ENCODE measurements around the gene TBL1X. TPM values are rescaled to one million over a fixed set of nuclear protein-coding genes. Genes with fewer than 3 reads are reported as not detected.

The TBL1X gene
- total and polyA plus RNA-seq, 2 donors (not counting 3 experiments of a cell fraction or from before 2014, with no cell fraction given): 8.7 to 25.3 TPM

- Histone ChIP-seq H3K9me3 (replicated peaks; ENCODE audit: control insufficient read depth, insufficient read depth, low read length) (no peaks in the 10 kb centered on the region), H3K4me1 (ENCODE audit: control insufficient read depth, extremely low read depth, insufficient read depth, low read length) (peaks cover 4% of the 10 kb centered on the region), H3K27me3 (ENCODE audit: control insufficient read depth in 2 of 2, insufficient read depth in 2 of 2, low read length in 2 of 2) (no peaks in the 10 kb centered on the region), H3K4me3 (replicated peaks in 1 of 3; ENCODE audit: insufficient read depth in 1 of 3, low read depth in 1 of 3, low read length in 3 of 3) (no peak overlapping the region), H4K20me1 (replicated peaks; ENCODE audit: control insufficient read depth, extremely low read depth, insufficient read depth, low read length) (no peaks in the 10 kb centered on the region), H3K27ac (ENCODE audit: insufficient read depth, low read depth, low read length) (no peak overlapping the region), H3K9me1 (replicated peaks; ENCODE audit: control insufficient read depth, extremely low read depth, insufficient read depth, low read length) (no peaks in the 10 kb centered on the region), H3K4me2 (ENCODE audit: insufficient read depth, low read length) (no peak overlapping the region), H3K9ac (replicated peaks; ENCODE audit: extremely low read depth, insufficient read depth, low read length) (no peak overlapping the region), H2AFZ (ENCODE audit: low read depth, low read length) (no peak overlapping the region), H3K79me2 (ENCODE audit: control insufficient read depth, insufficient read depth, low read length) (no peaks in the 10 kb centered on the region), H3K36me3 (ENCODE audit: control insufficient read depth in 2 of 2, extremely low read depth in 1 of 2, insufficient read depth in 2 of 2, low read length in 2 of 2) (no peaks in the 10 kb centered on the region)
- POLR2A ChIA-PET: no interaction called here
- no peak for DNase-seq (ENCODE audit: low read depth, low spot score)
- FAIRE-seq: no peak
- dilution Hi-C loops (cut with MboI; ENCODE audit: extremely low pct_ligation_motif_present, low sequenced_read_pairs): no loop called here
- intact Hi-C loops (cut with micrococcal nuclease): no loop called here
- TF ChIP-seq GATA2 (IDR thresholded peaks at IDR 0.05; ENCODE audit: insufficient read depth, insufficient read length, low read depth, low read length): no peak
- TF ChIP-seq JUN (IDR thresholded peaks at IDR 0.05; ENCODE audit: borderline replicate concordance, insufficient read depth, insufficient read length, low read depth): no peak
- TF ChIP-seq POLR2AphosphoS5 (IDR thresholded peaks at IDR 0.05; ENCODE audit: insufficient read depth, low read depth, low read length): no peak
- TF ChIP-seq EZH2 (IDR thresholded peaks at IDR 0.05; ENCODE audit: borderline replicate concordance, low read depth, low read length, severe bottlenecking): no peak
- TF ChIP-seq FOS (IDR thresholded peaks at IDR 0.05; ENCODE audit: borderline replicate concordance, insufficient read depth, low read length): no peak
- TF ChIP-seq, protein P1, sequence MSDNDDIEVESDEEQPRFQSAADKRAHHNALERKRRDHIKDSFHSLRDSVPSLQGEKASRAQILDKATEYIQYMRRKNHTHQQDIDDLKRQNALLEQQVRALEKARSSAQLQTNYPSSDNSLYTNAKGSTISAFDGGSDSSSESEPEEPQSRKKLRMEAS (IDR thresholded peaks at IDR 0.05; ENCODE audit: insufficient read depth, insufficient read length): no peak
- no TSS peak for BruUV-seq (replicated peaks)
- CTCF ChIA-PET: no interaction called here
These were observed 140.0 kb downstream of the TBL1X start for GRCh38 chrX:9604908-9605306.

DNA sequence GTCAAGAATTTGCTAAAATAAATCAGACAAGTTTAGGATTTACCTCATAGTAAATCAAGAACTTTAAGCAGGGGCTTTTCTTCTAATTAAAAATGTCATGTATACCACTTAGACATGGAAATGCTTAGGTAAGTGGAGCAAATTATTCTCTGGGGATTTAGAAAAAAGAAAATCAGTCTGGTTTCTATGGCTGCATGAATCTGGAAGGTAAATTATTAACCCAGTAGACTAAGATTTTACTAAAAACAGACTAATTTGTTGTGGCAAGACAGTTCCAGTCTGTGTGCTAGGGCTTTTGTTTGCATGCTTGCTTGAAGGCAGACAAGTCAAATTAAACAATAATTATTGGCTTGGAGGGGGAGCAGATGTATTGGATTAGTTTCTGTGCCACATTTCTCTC lies 140.6 kb downstream of the TBL1X start:
- FAIRE-seq: no peak
- intact Hi-C loops (cut with micrococcal nuclease): no loop called here
- CTCF ChIA-PET: no interaction called here

More for the DNA sequence above, 140.6 kb downstream of the TBL1X start:
- Histone ChIP-seq H2AFZ (ENCODE audit: low read depth, low read length) (no peak overlapping the region), H4K20me1 (replicated peaks; ENCODE audit: control insufficient read depth, extremely low read depth, insufficient read depth, low read length) (no peaks in the 10 kb centered on the region), H3K79me2 (ENCODE audit: control insufficient read depth, insufficient read depth, low read length) (no peaks in the 10 kb centered on the region), H3K4me3 (replicated peaks in 1 of 3; ENCODE audit: insufficient read depth in 1 of 3, low read depth in 1 of 3, low read length in 3 of 3) (no peak overlapping the region), H3K4me1 (ENCODE audit: control insufficient read depth, extremely low read depth, insufficient read depth, low read length) (peaks cover 6% of the 10 kb centered on the region), H3K4me2 (ENCODE audit: insufficient read depth, low read length) (no peak overlapping the region), H3K27me3 (ENCODE audit: control insufficient read depth in 2 of 2, insufficient read depth in 2 of 2, low read length in 2 of 2) (no peaks in the 10 kb centered on the region), H3K9ac (replicated peaks; ENCODE audit: extremely low read depth, insufficient read depth, low read length) (no peak overlapping the region), H3K27ac (ENCODE audit: insufficient read depth, low read depth, low read length) (no peak overlapping the region), H3K9me3 (replicated peaks; ENCODE audit: control insufficient read depth, insufficient read depth, low read length) (no peaks in the 10 kb centered on the region), H3K36me3 (ENCODE audit: control insufficient read depth in 2 of 2, extremely low read depth in 1 of 2, insufficient read depth in 2 of 2, low read length in 2 of 2) (no peaks in the 10 kb centered on the region), H3K9me1 (replicated peaks; ENCODE audit: control insufficient read depth, extremely low read depth, insufficient read depth, low read length) (no peaks in the 10 kb centered on the region)
- dilution Hi-C loops (cut with MboI; ENCODE audit: extremely low pct_ligation_motif_present, low sequenced_read_pairs): no loop called here
- BruUV-seq (replicated peaks): no TSS peak
- no peak for DNase-seq (ENCODE audit: low read depth, low spot score)
- TF ChIP-seq MYC (IDR thresholded peaks at IDR 0.05; ENCODE audit: low read depth, low read length) (no peak), JUN (IDR thresholded peaks at IDR 0.05; ENCODE audit: borderline replicate concordance, insufficient read depth, insufficient read length, low read depth) (no peak), FOS (IDR thresholded peaks at IDR 0.05; ENCODE audit: borderline replicate concordance, insufficient read depth, low read length) (no peak), EZH2 (IDR thresholded peaks at IDR 0.05; ENCODE audit: borderline replicate concordance, low read depth, low read length, severe bottlenecking) (no peak), POLR2AphosphoS5 (IDR thresholded peaks at IDR 0.05; ENCODE audit: insufficient read depth, low read depth, low read length) (no peak), POLR2A (IDR thresholded peaks at IDR 0.05; ENCODE audit: low read depth, low read length) (no peak), GATA2 (IDR thresholded peaks at IDR 0.05; ENCODE audit: insufficient read depth, insufficient read length, low read depth, low read length) (no peak)
- TF ChIP-seq, protein P2, sequence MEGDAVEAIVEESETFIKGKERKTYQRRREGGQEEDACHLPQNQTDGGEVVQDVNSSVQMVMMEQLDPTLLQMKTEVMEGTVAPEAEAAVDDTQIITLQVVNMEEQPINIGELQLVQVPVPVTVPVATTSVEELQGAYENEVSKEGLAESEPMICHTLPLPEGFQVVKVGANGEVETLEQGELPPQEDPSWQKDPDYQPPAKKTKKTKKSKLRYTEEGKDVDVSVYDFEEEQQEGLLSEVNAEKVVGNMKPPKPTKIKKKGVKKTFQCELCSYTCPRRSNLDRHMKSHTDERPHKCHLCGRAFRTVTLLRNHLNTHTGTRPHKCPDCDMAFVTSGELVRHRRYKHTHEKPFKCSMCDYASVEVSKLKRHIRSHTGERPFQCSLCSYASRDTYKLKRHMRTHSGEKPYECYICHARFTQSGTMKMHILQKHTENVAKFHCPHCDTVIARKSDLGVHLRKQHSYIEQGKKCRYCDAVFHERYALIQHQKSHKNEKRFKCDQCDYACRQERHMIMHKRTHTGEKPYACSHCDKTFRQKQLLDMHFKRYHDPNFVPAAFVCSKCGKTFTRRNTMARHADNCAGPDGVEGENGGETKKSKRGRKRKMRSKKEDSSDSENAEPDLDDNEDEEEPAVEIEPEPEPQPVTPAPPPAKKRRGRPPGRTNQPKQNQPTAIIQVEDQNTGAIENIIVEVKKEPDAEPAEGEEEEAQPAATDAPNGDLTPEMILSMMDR (IDR thresholded peaks at IDR 0.05; ENCODE audit: extremely low read depth in 1 of 2, insufficient read depth in 1 of 2, low read depth in 1 of 2, low read length in 2 of 2): no peak
- TF ChIP-seq, protein P1 (IDR thresholded peaks at IDR 0.05; ENCODE audit: insufficient read depth, insufficient read length): no peak
- POLR2A ChIA-PET: no interaction called here

All from endothelial cell of umbilical vein (primary cell).